ENCODE data around the gene N4BP3. TPM values are rescaled to one million over a fixed set of nuclear protein-coding genes. Genes with fewer than 3 reads are reported as not detected.

N4BP3 gene
- total RNA-seq, 1 experiment from 2014 or later = 46.2 TPM

- no peak for ATAC-seq
- TF ChIP-seq ZBTB43 (CRISPR knock-in tag; IDR thresholded peaks at IDR 0.05) (no peak), AR (CRISPR knock-in tag; IDR thresholded peaks at IDR 0.05) (0 out of 2 replicates have a peak, but pooled peaks have one; percentile 9)
- Mint-ChIP-seq H3K27me3 (ENCODE audit: low read depth) (no peaks in the 10 kb centered on the region), H3K4me3 (peak overlapping the region; percentile 78), H3K27ac (peak overlapping the region; percentile 97), H3K36me3 (peaks cover 30% of the 10 kb centered on the region), H3K9me3 (no peaks in the 10 kb centered on the region), H3K4me1 (peaks cover 59% of the 10 kb centered on the region)
- POLR2A ChIA-PET = interaction anchor here (0.7 to 2.3 kb wide), 6 partner anchors 8 to 55 kb away, joined by 3 to 10 read pairs (median 4); partner anchors contain the start of gene N4BP3
- no peak for DNase-seq (ENCODE audit: low spot score)
- CTCF ChIA-PET = interaction anchor here (2.0 to 4.5 kb wide), 2 partner anchors 11 to 56 kb away, joined by 8 to 34 read pairs; no protein-coding TSS in a partner anchor
Observed at GRCh38 chr5:178131446-178131996, 18.2 kb downstream of the N4BP3 start.

GRCh38 chr5:178136990-178137389 is 23.7 kb downstream of the N4BP3 start:
- Mint-ChIP-seq H3K4me3 (no peak overlapping the region), H3K9me3 (no peaks in the 10 kb centered on the region), H3K27me3 (ENCODE audit: low read depth) (no peaks in the 10 kb centered on the region), H3K4me1 (peaks cover 23% of the 10 kb centered on the region), H3K27ac (peak overlapping the region; percentile 78), H3K36me3 (peaks cover 60% of the 10 kb centered on the region)
- peak; percentile 24; the same call in 1 of the 2 replicates for TF ChIP-seq NFE2L1 (CRISPR knock-in tag; IDR thresholded peaks at IDR 0.05)
- no peak for TF ChIP-seq HMGA2 (CRISPR knock-in tag; IDR thresholded peaks at IDR 0.05)
- CTCF ChIA-PET = interaction anchor here (1.3 to 2.5 kb wide), 4 partner anchors 9 to 61 kb away, joined by 5 to 15 read pairs (median 10); no protein-coding TSS in a partner anchor
- ATAC-seq (no peak), DNase-seq (ENCODE audit: low spot score) (no peak)
- POLR2A ChIA-PET = interaction anchor here (1.0 kb wide), 1 partner anchor 12 kb away, joined by 3 read pairs; no protein-coding TSS in a partner anchor

GRCh38 chr5:178137991-178138390 is 24.7 kb downstream of the N4BP3 start:
- POLR2A ChIA-PET = interaction anchor here (1.0 kb wide), 1 partner anchor 11 kb away, joined by 3 read pairs; no protein-coding TSS in a partner anchor
- H3K36me3 Mint-ChIP-seq = peaks cover 66% of the 10 kb centered on the region

GRCh38 chr5:178141550-178141949 is 28.2 kb downstream of the N4BP3 start:
- POLR2A ChIA-PET = no interaction called here
- Mint-ChIP-seq H3K27ac (peak overlapping the region; percentile 21; the same call in 1 of the 2 replicates), H3K9me3 (no peaks in the 10 kb centered on the region), H3K27me3 (ENCODE audit: low read depth) (no peaks in the 10 kb centered on the region), H3K36me3 (peaks cover 67% of the 10 kb centered on the region), H3K4me3 (no peak overlapping the region), H3K4me1 (peaks cover 5% of the 10 kb centered on the region)
- no peak for DNase-seq (ENCODE audit: low spot score)
- CTCF ChIA-PET = interaction anchor here (1.3 to 7.5 kb wide), 2 partner anchors 21 to 66 kb away, joined by 4 to 111 read pairs; no protein-coding TSS in a partner anchor
- no peak for ATAC-seq
- TF ChIP-seq FOXK1 (CRISPR knock-in tag; IDR thresholded peaks at IDR 0.05) = no peak
- TF ChIP-seq USF1 (CRISPR knock-in tag; IDR thresholded peaks at IDR 0.05) = no peak
- TF ChIP-seq NFATC4 (CRISPR knock-in tag; IDR thresholded peaks at IDR 0.05) = no peak
- TF ChIP-seq ZNF512 (CRISPR knock-in tag; IDR thresholded peaks at IDR 0.05; ENCODE audit: borderline replicate concordance) = no peak
- TF ChIP-seq E2F4 (CRISPR knock-in tag; IDR thresholded peaks at IDR 0.05; ENCODE audit: borderline replicate concordance, low read depth) = no peak
- TF ChIP-seq PRDM15 (CRISPR knock-in tag; IDR thresholded peaks at IDR 0.05) = no peak

More at GRCh38 chr5:178137991-178138390, 24.7 kb downstream of the N4BP3 start:
- Mint-ChIP-seq H3K27ac (no peak overlapping the region), H3K9me3 (no peaks in the 10 kb centered on the region), H3K4me1 (peaks cover 18% of the 10 kb centered on the region), H3K4me3 (no peak overlapping the region), H3K27me3 (ENCODE audit: low read depth) (no peaks in the 10 kb centered on the region)
- CTCF ChIA-PET = interaction anchor here (1.2 to 1.8 kb wide), 4 partner anchors 14 to 62 kb away, joined by 4 to 8 read pairs (median 5); no protein-coding TSS in a partner anchor
- DNase-seq (ENCODE audit: low spot score) (no peak), ATAC-seq (no peak)
- 0 out of 2 replicates have a peak, but pooled peaks have one; percentile 20 for TF ChIP-seq ERG (CRISPR knock-in tag; IDR thresholded peaks at IDR 0.05)
- TF ChIP-seq ZBTB21 (CRISPR knock-in tag; IDR thresholded peaks at IDR 0.05; ENCODE audit: borderline replicate concordance) = no peak
- peak; percentile 73 for TF ChIP-seq ZNF121 (CRISPR knock-in tag; IDR thresholded peaks at IDR 0.05)
- no peak for TF ChIP-seq HMGA2 (CRISPR knock-in tag; IDR thresholded peaks at IDR 0.05)

Data from WTC11 (cell line).